H1 (cell line): ENCODE results near the gene TRIM9. TPM values are rescaled to one million over a fixed set of nuclear protein-coding genes. Genes with fewer than 3 reads are reported as not detected.

Experiments used
- BACH1 ChIP-seq: IDR thresholded peaks from 2 replicates; pipeline ENCODE4 v1.6.1; 2012; ENCODE audit warnings: low read length, improper control_type of control experiment
- CBX8 ChIP-seq: fragments of 300-800, 300-1000 bp; sonication (generic); IDR thresholded peaks from 2 replicates; pipeline ENCODE4 v1.7.1; 2016; ENCODE audit warnings: low read depth, low read length, borderline replicate concordance
- CEBPB ChIP-seq: IDR thresholded peaks from 2 replicates; pipeline ENCODE4 v1.6.1; 2012; ENCODE audit warnings: low read depth, low read length
- HDAC2 ChIP-seq, 2 experiments: fragments of 300-600 bp in 1 of 2; sonication (generic) in 1 of 2; IDR thresholded peaks; 2 replicates each; pipeline ENCODE4 v1.6.1; 2011 to 2012; ENCODE audit warnings: low read depth in 2 of 2, low read length in 2 of 2, mild to moderate bottlenecking in 2 of 2, moderate library complexity in 2 of 2, borderline replicate concordance in 1 of 2, inconsistent platforms in 1 of 2
- HDAC6 ChIP-seq: IDR thresholded peaks from one replicate; pipeline ENCODE4 v1.7.1; 2012; ENCODE audit warnings: low read depth, mild to moderate bottlenecking, inconsistent platforms, low read length, moderate library complexity
- POLR2A ChIP-seq, 2 experiments: IDR thresholded peaks; 1 replicate in 1 of 2; 2 replicates in 1 of 2; pipeline ENCODE4 v1.6.1; 2011; ENCODE audit warnings: low read depth in 2 of 2, low read length in 2 of 2, mild to moderate bottlenecking in 2 of 2; ENCODE audit errors: control extremely low read depth in 1 of 2
- RFX5 ChIP-seq: IDR thresholded peaks from 2 replicates; pipeline ENCODE4 v1.6.1; 2011; ENCODE audit warnings: low read depth, low read length, improper control_type of control experiment, borderline replicate concordance
- RXRA ChIP-seq: IDR thresholded peaks from 2 replicates; pipeline ENCODE4 v1.6.1; 2011; ENCODE audit warnings: low read depth, mild to moderate bottlenecking, low read length, moderate library complexity; ENCODE audit not compliant: insufficient read depth
- SAP30 ChIP-seq: fragments of 300-600 bp; sonication (generic); IDR thresholded peaks from 2 replicates; pipeline ENCODE4 v1.7.1; 2012; ENCODE audit warnings: low read length, moderate library complexity, mild to moderate bottlenecking, inconsistent platforms; ENCODE audit not compliant: insufficient read depth, insufficient replicate concordance
- SIN3A ChIP-seq, 2 experiments: IDR thresholded peaks in 1 of 2; conservative IDR thresholded peaks in 1 of 2; 2 replicates each; pipeline ENCODE4 v1.6.1; 2011 to 2012; ENCODE audit warnings: low read length in 2 of 2, improper control_type of control experiment in 1 of 2, low read depth in 1 of 2, mild to moderate bottlenecking in 1 of 2
- SP1 ChIP-seq: IDR thresholded peaks from 2 replicates; pipeline ENCODE4 v1.6.1; 2011; ENCODE audit warnings: low read depth, low read length
- TAF1 ChIP-seq: IDR thresholded peaks from 2 replicates; pipeline ENCODE4 v1.6.1; 2011; ENCODE audit warnings: mild to moderate bottlenecking, low read depth, low read length
- TBP ChIP-seq: IDR thresholded peaks from 2 replicates; pipeline ENCODE4 v1.6.1; 2011; ENCODE audit warnings: low read depth, low read length, improper control_type of control experiment
- TEAD4 ChIP-seq: IDR thresholded peaks from 2 replicates; pipeline ENCODE4 v1.6.1; 2012; ENCODE audit warnings: low read depth, low read length, inconsistent platforms, mixed read lengths
- polyA plus RNA-seq, 7 experiments: library from polyadenylated mRNA; depleted of rRNA in 3 of 7; stranded (reverse) in 5 of 7; unstranded in 2 of 7; fragments of >200 nt in 5 of 7; fragments of 200-250 nt in 2 of 7; gene quantifications; 1 replicate in 5 of 7; 2 replicates in 1 of 7; 4 replicates in 1 of 7; pipeline versions ENCODE4 v1.2.1 to v1.2.3, GENCODE V29; 2011 to 2013; ENCODE audit warnings: missing spikeins in 2 of 7, mixed read lengths in 2 of 7
- total RNA-seq: library from RNA; stranded (reverse); fragmentation: NEBNext Ultra II Directional; extraction: Animal tissue kit (Norgen Biotek cat#: 25700); gene quantifications from 2 replicates; pipeline ENCODE4 v1.2.1, GENCODE V29; 2021

TRIM9 gene
- total and polyA plus RNA-seq, 2 of the 8 experiments (the other 6 are each of a cell fraction or from before 2014, with no cell fraction given) = 2.7 to 5.4 TPM

DNA sequence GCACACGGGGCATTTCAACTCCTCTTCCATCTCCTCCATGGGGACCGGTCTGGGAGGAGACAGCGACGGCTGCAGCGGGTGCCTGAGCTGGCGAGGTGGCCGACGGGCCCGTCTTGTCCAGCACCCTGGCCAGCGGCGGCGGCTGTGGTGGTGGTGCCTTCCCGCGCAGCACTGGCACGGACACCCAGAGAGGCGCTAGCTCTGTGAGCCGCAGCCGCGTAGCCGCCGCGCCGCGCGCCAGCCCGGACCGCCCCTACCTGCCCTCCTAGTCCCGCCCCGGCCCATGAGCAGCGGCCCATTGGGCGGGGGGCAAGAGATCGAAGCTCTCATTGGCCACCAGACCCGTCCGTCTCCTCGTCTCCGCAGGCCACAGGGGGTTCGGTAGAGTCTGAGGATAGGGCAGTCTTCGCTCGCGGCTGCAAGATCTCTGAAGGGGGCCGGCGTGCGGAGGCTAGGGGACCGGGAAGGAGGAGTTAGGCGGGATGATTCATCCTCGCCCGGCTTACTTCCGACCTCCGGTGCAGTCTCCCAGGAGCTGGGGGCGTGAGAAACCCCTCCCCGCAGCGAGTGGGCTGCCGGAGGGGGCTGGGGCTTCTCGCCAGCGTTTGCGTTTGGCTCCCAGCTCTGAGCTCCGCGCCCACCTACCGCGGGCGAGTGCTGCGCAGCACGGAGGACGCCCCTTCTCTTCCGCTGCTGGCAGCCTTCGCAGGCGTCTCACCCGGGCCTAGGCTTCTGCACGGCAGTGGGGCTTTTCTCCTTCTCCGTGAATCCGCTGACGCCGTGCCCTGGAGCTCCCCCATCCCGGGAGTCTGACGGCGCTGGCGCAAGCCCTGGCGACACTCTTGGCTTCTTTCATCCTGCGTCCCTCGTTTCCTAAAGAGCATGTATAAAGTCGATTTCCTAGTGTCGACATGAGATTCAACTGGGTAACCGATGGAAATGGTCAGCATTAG, at the start of gene TRIM9 (continued):
- TF ChIP-seq POLR2A (IDR thresholded peaks at IDR 0.05; ENCODE audit: control extremely low read depth in 1 of 2, low read depth in 2 of 2, low read length in 2 of 2) (0 out of 3 replicates have a peak, but pooled peaks of 1 of the 2 experiments have one; percentile 15), RFX5 (no peak), TAF1 (peak; percentile 66; the same call in 1 of the 2 replicates), CBX8 (no peak), CEBPB (no peak), HDAC2 (IDR thresholded peaks at IDR 0.05; ENCODE audit: borderline replicate concordance in 1 of 2, low read depth in 2 of 2, low read length in 2 of 2) (peak; percentile 54 to 58; a peak in 1 of 4 replicates), TBP (peak; percentile 5; the same call in 1 of the 2 replicates), TEAD4 (no peak), RXRA (no peak), HDAC6 (no peak), BACH1 (no peak), SP1 (peak; percentile 97), SIN3A (conservative IDR thresholded peaks at IDR 0.05 in 1 of 2, IDR thresholded peaks at IDR 0.05 in 1 of 2; ENCODE audit: low read depth in 1 of 2, low read length in 2 of 2) (no peak; a peak in 1 of 4 replicates), SAP30 (no peak)
